ENCODE results near the gene TBCC.
"Not testable (repeated sequence)": the region's sequence is repeated elsewhere in the genome, so short reads cannot be mapped to it uniquely, and the experiment has no call there.

The TBCC gene

GRCh38 chr6:42715871-42716270 is 30.0 kb downstream of the TBCC start:
- H3K27ac Mint-ChIP-seq (ENCODE audit: low read depth), result no peak overlapping the region
- H3K27me3 Mint-ChIP-seq, result no peaks in the 10 kb centered on the region
- no peaks in the 10 kb centered on the region for H3K36me3 Mint-ChIP-seq (ENCODE audit: insufficient read depth)
- no peak overlapping the region for H3K4me3 Mint-ChIP-seq
- no peaks in the 10 kb centered on the region for H3K9me3 Mint-ChIP-seq
- no peaks in the 10 kb centered on the region for H3K4me1 Mint-ChIP-seq
- no peak for DNase-seq (ENCODE audit: low spot score in 2 of 2)
- ATAC-seq (replicated peaks; ENCODE audit: extremely low read depth, poor library complexity, severe bottlenecking), result no peak

GRCh38 chr6:42714098-42714761 is 31.7 kb downstream of the TBCC start:
- H3K27ac Mint-ChIP-seq (ENCODE audit: low read depth), result no peak overlapping the region
- DNase-seq (ENCODE audit: low spot score in 2 of 2), result no peak
- no peaks in the 10 kb centered on the region for H3K27me3 Mint-ChIP-seq
- H3K9me3 Mint-ChIP-seq, result no peaks in the 10 kb centered on the region
- H3K4me3 Mint-ChIP-seq, result no peak overlapping the region
- no peaks in the 10 kb centered on the region for H3K36me3 Mint-ChIP-seq (ENCODE audit: insufficient read depth)
- no peaks in the 10 kb centered on the region for H3K4me1 Mint-ChIP-seq
- no peak for ATAC-seq (replicated peaks; ENCODE audit: extremely low read depth, poor library complexity, severe bottlenecking)

- Mint-ChIP-seq H3K9me3 (no peaks in the 10 kb centered on the region), H3K27me3 (no peaks in the 10 kb centered on the region), H3K36me3 (ENCODE audit: insufficient read depth) (no peaks in the 10 kb centered on the region), H3K4me1 (no peaks in the 10 kb centered on the region), H3K27ac (ENCODE audit: low read depth) (no peak overlapping the region), H3K4me3 (no peak overlapping the region)
- DNase-seq (ENCODE audit: low spot score in 2 of 2) (no peak), ATAC-seq (replicated peaks; ENCODE audit: extremely low read depth, poor library complexity, severe bottlenecking) (no peak)
Observed at GRCh38 chr6:42711930-42712329, 34.0 kb downstream of the TBCC start.

DNA sequence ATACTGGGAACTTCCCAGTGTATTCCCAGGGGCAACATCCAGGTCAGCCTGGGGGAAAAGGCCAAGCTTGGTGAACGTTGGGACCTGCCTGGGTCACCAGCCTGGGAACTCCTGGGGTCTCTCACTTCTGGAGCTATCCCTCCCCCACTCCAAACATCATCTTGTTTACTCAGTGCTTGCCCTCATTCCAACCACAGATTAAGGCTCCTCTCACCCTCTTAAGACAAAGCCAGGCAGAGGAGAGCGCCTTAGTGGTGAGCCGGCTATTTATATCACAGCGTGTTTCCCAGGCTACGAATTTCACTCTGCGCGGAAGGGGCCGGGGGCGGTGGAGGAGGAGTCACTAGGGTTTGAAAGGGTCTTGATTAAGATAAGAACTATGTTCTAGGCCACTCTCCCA is 35.6 kb downstream of the TBCC start:
- no peak for DNase-seq (ENCODE audit: low spot score in 2 of 2)
- Mint-ChIP-seq H3K27me3 (no peaks in the 10 kb centered on the region), H3K4me3 (no peak overlapping the region), H3K27ac (ENCODE audit: low read depth) (no peak overlapping the region), H3K9me3 (no peaks in the 10 kb centered on the region), H3K4me1 (no peaks in the 10 kb centered on the region), H3K36me3 (ENCODE audit: insufficient read depth) (peaks cover 2% of the 10 kb centered on the region)
- ATAC-seq (replicated peaks; ENCODE audit: extremely low read depth, poor library complexity, severe bottlenecking), result no peak

DNA sequence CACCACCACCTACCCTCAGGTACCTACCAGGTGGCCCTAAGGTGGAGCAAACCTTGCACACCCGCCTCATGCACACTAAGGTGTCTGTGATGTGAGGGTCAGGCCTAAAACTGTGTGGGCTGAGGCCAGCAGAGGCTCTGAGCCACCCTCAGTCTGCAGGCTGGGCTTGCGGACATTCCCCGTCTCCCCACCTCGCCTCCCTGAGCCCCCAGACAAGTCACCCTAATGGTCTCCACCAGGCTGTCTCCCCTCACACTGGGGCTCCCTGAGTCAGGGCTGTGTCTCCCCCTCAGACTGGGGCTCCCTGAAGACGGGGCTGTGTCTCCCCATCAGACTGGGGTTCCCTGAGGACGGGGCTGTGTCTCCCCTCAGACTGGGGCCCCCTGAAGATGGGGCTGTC is 36.0 kb downstream of the TBCC start:
- H3K36me3 Mint-ChIP-seq (ENCODE audit: insufficient read depth), result peaks cover 2% of the 10 kb centered on the region
- DNase-seq (ENCODE audit: low spot score in 2 of 2) (no peak), ATAC-seq (replicated peaks; ENCODE audit: extremely low read depth, poor library complexity, severe bottlenecking) (no peak)
- H3K9me3 Mint-ChIP-seq, result no peaks in the 10 kb centered on the region
- no peaks in the 10 kb centered on the region for H3K4me1 Mint-ChIP-seq
- H3K27me3 Mint-ChIP-seq, result no peaks in the 10 kb centered on the region
- no peak overlapping the region for H3K4me3 Mint-ChIP-seq
- no peak overlapping the region for H3K27ac Mint-ChIP-seq (ENCODE audit: low read depth)

DNA sequence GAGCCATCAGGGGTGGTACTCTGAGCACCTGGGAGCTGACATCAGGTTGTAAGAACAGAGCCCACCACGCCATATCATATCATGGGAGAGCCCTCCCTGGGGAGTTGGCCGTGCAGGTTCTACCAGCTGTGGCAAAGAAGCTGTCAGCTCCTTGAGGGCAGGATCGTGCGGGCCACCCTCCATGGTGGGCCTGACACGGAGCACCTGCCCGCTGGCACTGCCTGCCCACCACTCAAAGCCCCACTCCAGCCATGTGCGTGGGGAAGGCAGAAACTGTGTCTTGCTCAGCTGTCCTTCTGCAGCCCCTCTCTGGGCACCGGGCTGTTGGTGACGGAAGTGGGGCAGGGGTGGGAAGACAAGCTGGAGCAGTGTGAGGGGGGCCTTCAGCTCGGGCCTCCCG is 37.8 kb downstream of the TBCC start:
- Mint-ChIP-seq H3K27ac (ENCODE audit: low read depth) (no peak overlapping the region), H3K9me3 (no peaks in the 10 kb centered on the region), H3K4me3 (no peak overlapping the region), H3K4me1 (no peaks in the 10 kb centered on the region), H3K36me3 (ENCODE audit: insufficient read depth) (peaks cover 2% of the 10 kb centered on the region), H3K27me3 (no peaks in the 10 kb centered on the region)
- DNase-seq (ENCODE audit: low spot score in 2 of 2), result no peak
- ATAC-seq (replicated peaks; ENCODE audit: extremely low read depth, poor library complexity, severe bottlenecking), result no peak

DNA sequence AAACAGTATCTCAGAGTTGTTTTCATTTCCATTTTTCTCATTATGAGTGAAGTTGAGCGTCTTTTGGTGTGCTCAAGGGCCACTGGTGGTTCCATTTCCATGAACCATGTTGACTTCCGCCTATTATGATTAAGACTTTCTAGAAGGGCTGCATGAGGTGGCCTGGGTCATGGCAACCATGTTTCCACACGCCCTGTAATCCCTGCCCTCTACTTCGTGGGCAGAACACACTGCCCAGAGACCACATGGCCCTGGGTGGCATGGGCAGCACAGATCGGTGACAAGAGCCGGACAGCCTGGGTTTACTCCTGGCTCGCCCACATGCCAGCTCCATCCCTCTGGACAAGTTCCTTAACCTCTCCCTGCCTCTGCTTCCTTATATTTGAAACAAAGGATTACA is 38.3 kb downstream of the TBCC start:
- Mint-ChIP-seq H3K4me1 (no peaks in the 10 kb centered on the region), H3K27ac (ENCODE audit: low read depth) (no peak overlapping the region), H3K9me3 (no peaks in the 10 kb centered on the region), H3K27me3 (no peaks in the 10 kb centered on the region), H3K4me3 (no peak overlapping the region), H3K36me3 (ENCODE audit: insufficient read depth) (peaks cover 2% of the 10 kb centered on the region)
- no peak for ATAC-seq (replicated peaks; ENCODE audit: extremely low read depth, poor library complexity, severe bottlenecking)
- DNase-seq (ENCODE audit: low spot score in 2 of 2), result no peak

DNA sequence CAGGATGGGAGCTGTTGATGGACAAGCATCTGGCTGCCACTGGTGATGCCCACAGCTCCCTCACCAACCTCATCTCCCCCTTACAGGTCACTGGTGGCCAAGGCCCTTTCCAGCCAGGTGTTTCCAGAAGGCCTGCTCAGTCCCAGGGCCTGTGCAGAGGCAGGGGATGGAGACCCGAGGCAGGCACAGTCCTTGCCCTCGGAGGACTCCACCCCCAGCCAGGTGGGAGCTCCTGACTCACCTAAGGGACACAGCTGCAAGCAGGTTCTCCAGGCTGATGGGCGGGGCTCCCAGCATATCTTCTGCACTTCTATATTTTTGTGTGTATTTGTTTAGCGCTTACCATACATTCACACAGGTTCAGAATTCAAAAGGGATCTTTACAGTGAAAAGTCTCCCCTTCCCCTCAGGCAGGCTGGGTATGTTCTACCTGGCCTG is 40.9 kb downstream of the TBCC start:
- Mint-ChIP-seq H3K9me3 (no peaks in the 10 kb centered on the region), H3K36me3 (ENCODE audit: insufficient read depth) (peaks cover 2% of the 10 kb centered on the region), H3K4me1 (no peaks in the 10 kb centered on the region), H3K27me3 (no peaks in the 10 kb centered on the region), H3K4me3 (no peak overlapping the region), H3K27ac (ENCODE audit: low read depth) (no peak overlapping the region)
- no peak for ATAC-seq (replicated peaks; ENCODE audit: extremely low read depth, poor library complexity, severe bottlenecking)
- DNase-seq (ENCODE audit: low spot score in 2 of 2), result no peak

- DNase-seq (ENCODE audit: low spot score in 2 of 2) (no peak), ATAC-seq (replicated peaks; ENCODE audit: extremely low read depth, poor library complexity, severe bottlenecking) (no peak)
- Mint-ChIP-seq H3K36me3 (ENCODE audit: insufficient read depth) (peaks cover 2% of the 10 kb centered on the region), H3K27ac (ENCODE audit: low read depth) (no peak overlapping the region), H3K4me1 (no peaks in the 10 kb centered on the region), H3K4me3 (no peak overlapping the region), H3K27me3 (no peaks in the 10 kb centered on the region), H3K9me3 (no peaks in the 10 kb centered on the region)
Observed at GRCh38 chr6:42704251-42704936, 41.5 kb downstream of the TBCC start.

GRCh38 chr6:42702786-42703185 is 43.1 kb downstream of the TBCC start:
- not testable (repeated sequence) for ATAC-seq (replicated peaks; ENCODE audit: extremely low read depth, poor library complexity, severe bottlenecking); H3K4me1 Mint-ChIP-seq; DNase-seq (ENCODE audit: low spot score in 2 of 2); H3K9me3 Mint-ChIP-seq; H3K36me3 Mint-ChIP-seq (ENCODE audit: insufficient read depth); H3K27me3 Mint-ChIP-seq; H3K27ac Mint-ChIP-seq (ENCODE audit: low read depth); H3K4me3 Mint-ChIP-seq

GRCh38 chr6:42702200-42702599 is 43.7 kb downstream of the TBCC start:
- ATAC-seq (replicated peaks; ENCODE audit: extremely low read depth, poor library complexity, severe bottlenecking), result no peak
- no peak overlapping the region for H3K27ac Mint-ChIP-seq (ENCODE audit: low read depth)
- H3K4me3 Mint-ChIP-seq, result no peak overlapping the region
- H3K9me3 Mint-ChIP-seq, result no peaks in the 10 kb centered on the region
- H3K27me3 Mint-ChIP-seq, result no peaks in the 10 kb centered on the region
- H3K36me3 Mint-ChIP-seq (ENCODE audit: insufficient read depth), result peaks cover 5% of the 10 kb centered on the region
- no peaks in the 10 kb centered on the region for H3K4me1 Mint-ChIP-seq
- DNase-seq (ENCODE audit: low spot score in 2 of 2), result no peak

DNA sequence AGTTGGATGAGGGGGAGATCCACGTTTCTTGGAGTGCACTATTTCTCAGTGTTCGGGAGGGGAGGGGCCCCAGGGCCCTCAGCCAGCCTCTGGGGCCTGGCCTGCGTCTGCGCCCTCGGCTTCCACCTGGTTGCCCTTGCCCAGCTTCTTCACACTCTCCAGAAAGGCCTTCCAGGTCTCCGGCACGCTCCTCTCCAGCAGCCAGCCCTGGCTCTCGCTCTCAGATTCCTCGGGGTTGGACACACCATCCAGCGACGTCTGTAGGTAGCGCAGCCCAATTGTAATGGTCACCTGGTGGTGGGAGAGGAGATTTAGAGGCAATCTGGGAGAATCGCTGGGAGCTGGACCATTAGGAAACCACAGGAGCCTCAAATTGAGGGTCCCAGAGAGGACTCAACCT is 47.7 kb downstream of the TBCC start:
- H3K4me1 Mint-ChIP-seq, result peaks cover 17% of the 10 kb centered on the region
- no peaks in the 10 kb centered on the region for H3K9me3 Mint-ChIP-seq
- H3K27me3 Mint-ChIP-seq, result no peaks in the 10 kb centered on the region
- no peak for DNase-seq (ENCODE audit: low spot score in 2 of 2)
- no peak overlapping the region for H3K4me3 Mint-ChIP-seq
- H3K27ac Mint-ChIP-seq (ENCODE audit: low read depth), result peak overlapping the region; percentile 35
- ATAC-seq (replicated peaks; ENCODE audit: extremely low read depth, poor library complexity, severe bottlenecking), result no peak
- peaks cover 9% of the 10 kb centered on the region for H3K36me3 Mint-ChIP-seq (ENCODE audit: insufficient read depth)

DNA sequence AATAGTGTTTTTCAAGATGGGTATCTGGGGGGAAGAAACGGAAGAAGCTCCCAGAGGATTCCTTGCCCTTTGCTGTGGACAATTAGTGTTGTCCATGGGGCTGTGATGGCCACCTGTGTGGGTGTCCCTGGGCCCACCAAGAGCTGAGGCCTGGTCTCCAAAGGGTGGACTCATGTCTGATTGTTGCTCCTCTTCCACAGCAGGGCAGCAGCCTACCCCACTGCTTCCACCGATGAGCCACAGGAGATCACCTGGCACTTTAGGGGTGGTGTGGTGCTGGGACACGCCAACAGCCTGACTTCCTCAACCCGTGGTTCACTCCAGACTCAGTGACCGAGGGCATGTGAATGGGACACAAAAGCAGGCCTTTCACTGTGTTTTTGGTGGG is 48.6 kb downstream of the TBCC start:
- DNase-seq (ENCODE audit: low spot score in 2 of 2) (no peak), ATAC-seq (replicated peaks; ENCODE audit: extremely low read depth, poor library complexity, severe bottlenecking) (no peak)
- Mint-ChIP-seq H3K27me3 (no peaks in the 10 kb centered on the region), H3K4me1 (peaks cover 18% of the 10 kb centered on the region), H3K9me3 (no peaks in the 10 kb centered on the region), H3K27ac (ENCODE audit: low read depth) (peak overlapping the region; percentile 35), H3K36me3 (ENCODE audit: insufficient read depth) (peaks cover 10% of the 10 kb centered on the region), H3K4me3 (no peak overlapping the region)
